Measurements from ENCODE around the gene SFMBT1. TPM values are rescaled to one million over a fixed set of nuclear protein-coding genes. Genes with fewer than 3 reads are reported as not detected.

The SFMBT1 gene
- total RNA-seq, 1 donor from 2014 or later = 8.4 TPM

- H3K4me3 Mint-ChIP-seq (ENCODE audit: unreplicated experiment) = peak within 1 kb of the TSS; percentile 99
- peak; percentile 28 for TF ChIP-seq CTCF (IDR thresholded peaks at IDR 0.05)
- no peaks in the 10 kb centered on the region for H3K9me3 Mint-ChIP-seq (ENCODE audit: low read depth)
- peaks cover 36% of the 10 kb centered on the region for H3K4me1 Mint-ChIP-seq (ENCODE audit: low read depth)
- H3K36me3 Mint-ChIP-seq (ENCODE audit: low read depth) = no peaks in the 10 kb centered on the region
- no peak for DNase-seq (ENCODE audit: low spot score)
- peak within 1 kb of the TSS; percentile 78 for H3K27ac Mint-ChIP-seq (ENCODE audit: unreplicated experiment)
- H3K27me3 Mint-ChIP-seq (ENCODE audit: low read depth) = no peaks in the 10 kb centered on the region
Observed at GRCh38 chr3:52897130-52898122, 148.4 kb downstream of the SFMBT1 start, which contains the start of gene STIMATE. TSS of gene STIMATE (minus strand) at chr3:52897548. CDS start at chr3:52897450, 98 bp downstream.

- no peak for DNase-seq (ENCODE audit: low spot score)
- no peak for TF ChIP-seq CTCF (IDR thresholded peaks at IDR 0.05)
- no peaks in the 10 kb centered on the region for H3K36me3 Mint-ChIP-seq (ENCODE audit: low read depth)
- H3K4me3 Mint-ChIP-seq (ENCODE audit: unreplicated experiment) = peak overlapping the region; percentile 99
- H3K27me3 Mint-ChIP-seq (ENCODE audit: low read depth) = no peaks in the 10 kb centered on the region
- peaks cover 42% of the 10 kb centered on the region for H3K4me1 Mint-ChIP-seq (ENCODE audit: low read depth)
- H3K9me3 Mint-ChIP-seq (ENCODE audit: low read depth) = no peaks in the 10 kb centered on the region
- peak overlapping the region; percentile 78 for H3K27ac Mint-ChIP-seq (ENCODE audit: unreplicated experiment)
Observed at GRCh38 chr3:52896613-52897012, 149.3 kb downstream of the SFMBT1 start.

- H3K27me3 Mint-ChIP-seq (ENCODE audit: low read depth) = no peaks in the 10 kb centered on the region
- TF ChIP-seq CTCF (IDR thresholded peaks at IDR 0.05) = no peak
- H3K4me3 Mint-ChIP-seq (ENCODE audit: unreplicated experiment) = peak overlapping the region; percentile 99
- H3K27ac Mint-ChIP-seq (ENCODE audit: unreplicated experiment) = no peak overlapping the region
- H3K36me3 Mint-ChIP-seq (ENCODE audit: low read depth) = no peaks in the 10 kb centered on the region
- DNase-seq (ENCODE audit: low spot score) = no peak
- peaks cover 47% of the 10 kb centered on the region for H3K4me1 Mint-ChIP-seq (ENCODE audit: low read depth)
- H3K9me3 Mint-ChIP-seq (ENCODE audit: low read depth) = no peaks in the 10 kb centered on the region
Observed at GRCh38 chr3:52896151-52896550, 149.7 kb downstream of the SFMBT1 start.

DNA sequence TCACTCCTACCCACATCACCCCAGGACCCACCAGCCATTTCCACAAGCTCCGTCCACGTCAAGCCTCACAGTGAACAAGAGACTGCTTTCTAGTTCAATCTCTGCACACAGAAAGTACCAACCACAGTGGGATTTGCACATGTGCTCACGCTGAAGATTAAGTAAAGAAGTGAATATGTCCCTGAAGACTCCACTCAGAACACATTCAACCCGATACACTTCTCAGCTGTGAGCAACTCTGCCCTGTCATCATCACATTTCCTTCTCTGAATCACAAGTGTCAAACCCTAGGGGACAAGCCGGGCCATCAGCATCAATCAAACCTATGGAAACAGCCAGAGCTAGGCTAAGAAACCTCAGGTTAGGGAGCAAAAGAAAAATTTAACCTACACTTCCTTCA lies 150.5 kb downstream of the SFMBT1 start:
- Mint-ChIP-seq H3K27ac (ENCODE audit: unreplicated experiment) (no peak overlapping the region), H3K9me3 (ENCODE audit: low read depth) (no peaks in the 10 kb centered on the region), H3K4me1 (ENCODE audit: low read depth) (peaks cover 50% of the 10 kb centered on the region), H3K36me3 (ENCODE audit: low read depth) (no peaks in the 10 kb centered on the region), H3K27me3 (ENCODE audit: low read depth) (no peaks in the 10 kb centered on the region), H3K4me3 (ENCODE audit: unreplicated experiment) (no peak overlapping the region)
- no peak for TF ChIP-seq CTCF (IDR thresholded peaks at IDR 0.05)
- no peak for DNase-seq (ENCODE audit: low spot score)

DNA sequence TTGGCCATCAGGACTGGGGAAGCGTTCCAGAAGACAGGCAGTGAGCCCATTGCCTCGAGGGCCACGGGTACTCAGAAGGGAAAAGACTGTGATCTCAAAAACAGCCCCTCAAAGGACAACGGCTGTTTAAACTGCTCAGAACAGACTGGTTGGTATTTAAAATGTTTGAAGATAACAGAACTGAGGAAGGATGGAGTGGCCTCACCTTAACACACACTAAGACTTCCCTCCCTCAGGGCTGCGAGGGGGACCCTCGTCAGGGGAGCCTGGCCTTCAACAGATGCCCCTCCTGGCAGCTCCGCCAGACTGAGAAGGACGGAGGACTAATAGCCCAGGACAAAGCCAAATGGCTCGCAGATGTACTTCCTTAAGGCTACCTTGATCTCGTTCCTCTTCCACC lies 151.1 kb downstream of the SFMBT1 start:
- no peak overlapping the region for H3K4me3 Mint-ChIP-seq (ENCODE audit: unreplicated experiment)
- no peaks in the 10 kb centered on the region for H3K27me3 Mint-ChIP-seq (ENCODE audit: low read depth)
- H3K4me1 Mint-ChIP-seq (ENCODE audit: low read depth) = peaks cover 50% of the 10 kb centered on the region
- no peaks in the 10 kb centered on the region for H3K36me3 Mint-ChIP-seq (ENCODE audit: low read depth)
- no peaks in the 10 kb centered on the region for H3K9me3 Mint-ChIP-seq (ENCODE audit: low read depth)
- H3K27ac Mint-ChIP-seq (ENCODE audit: unreplicated experiment) = no peak overlapping the region
- TF ChIP-seq CTCF (IDR thresholded peaks at IDR 0.05) = no peak
- DNase-seq (ENCODE audit: low spot score) = no peak

Measured in chondrocyte (in vitro differentiated cells).